HK-2 (cell line): ENCODE measurements around the gene INHBE.
"Not testable (repeated sequence)": the region's sequence is repeated elsewhere in the genome, so short reads cannot be mapped to it uniquely, and the experiment has no call there.

Experiments
- DNase-seq: peaks from one replicate; pipeline ENCODE4 v3.0.0-alpha.2; 2018; ENCODE audit not compliant: unreplicated experiment

Gene INHBE

DNA sequence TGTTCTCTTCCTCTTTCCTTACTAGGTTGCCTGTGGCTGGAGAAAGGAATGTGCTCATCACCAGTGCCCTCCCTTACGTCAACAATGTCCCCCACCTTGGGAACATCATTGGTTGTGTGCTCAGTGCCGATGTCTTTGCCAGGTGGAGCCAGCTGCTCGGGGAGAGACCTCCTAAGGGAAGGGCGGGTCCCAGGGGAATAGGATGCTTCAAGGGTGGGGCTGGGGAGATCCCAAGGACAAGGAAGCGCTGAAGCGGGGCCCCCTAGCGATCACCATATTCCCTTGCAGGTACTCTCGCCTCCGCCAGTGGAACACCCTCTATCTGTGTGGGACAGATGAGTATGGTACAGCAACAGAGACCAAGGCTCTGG is 43.0 kb downstream of the INHBE start:
- DNase-seq, result no peak

DNA sequence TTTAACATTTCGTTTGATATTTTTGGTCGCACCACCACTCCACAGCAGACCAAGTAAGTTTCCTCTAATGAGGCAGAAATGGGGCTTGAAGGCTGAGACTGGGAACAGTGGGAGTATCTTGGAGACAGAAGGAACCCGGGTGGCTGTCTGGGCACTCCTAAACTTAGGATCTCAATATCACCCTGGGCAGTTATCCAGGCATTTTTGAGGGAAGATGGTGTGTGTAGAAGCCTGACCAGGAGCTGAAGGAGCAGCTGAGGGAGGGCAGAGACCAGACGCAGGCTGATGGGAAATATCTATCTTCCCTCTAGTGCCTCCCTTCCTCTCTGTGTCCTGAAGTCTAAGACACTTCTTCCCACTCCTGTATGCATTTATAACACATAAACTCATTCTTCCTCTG is 43.5 kb downstream of the INHBE start:
- no peak for DNase-seq

DNA sequence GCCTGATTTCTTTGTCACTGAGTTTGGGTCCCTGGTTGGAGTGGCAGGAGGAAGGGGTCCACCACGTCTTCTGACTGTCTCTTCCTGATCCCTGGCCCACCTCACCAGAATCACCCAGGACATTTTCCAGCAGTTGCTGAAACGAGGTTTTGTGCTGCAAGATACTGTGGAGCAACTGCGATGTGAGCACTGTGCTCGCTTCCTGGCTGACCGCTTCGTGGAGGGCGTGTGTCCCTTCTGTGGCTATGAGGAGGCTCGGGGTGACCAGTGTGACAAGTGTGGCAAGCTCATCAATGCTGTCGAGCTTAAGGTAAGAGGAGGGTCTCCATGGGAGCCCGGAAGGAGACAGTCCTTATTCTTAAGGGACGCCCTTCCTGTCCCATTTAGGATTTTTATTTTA is 45.1 kb downstream of the INHBE start:
- no peak for DNase-seq

GRCh38 chr12:57502311-57502969 is 47.3 kb downstream of the INHBE start:
- not testable (repeated sequence) for DNase-seq

- DNase-seq, result not testable (repeated sequence)
These were observed 51.4 kb downstream of the INHBE start for GRCh38 chr12:57506541-57506940.
